ENCODE measurements around the gene HEPH. TPM values are rescaled to one million over a fixed set of nuclear protein-coding genes. Genes with fewer than 3 reads are reported as not detected.
"Not testable (repeated sequence)": the region's sequence is repeated elsewhere in the genome, so short reads cannot be mapped to it uniquely, and the experiment has no call there.

HEPH gene
- total and polyA plus RNA-seq, 2 of the 8 experiments (the other 6 are each of a cell fraction or from before 2014, with no cell fraction given), result 20.2 to 41.4 TPM

DNA sequence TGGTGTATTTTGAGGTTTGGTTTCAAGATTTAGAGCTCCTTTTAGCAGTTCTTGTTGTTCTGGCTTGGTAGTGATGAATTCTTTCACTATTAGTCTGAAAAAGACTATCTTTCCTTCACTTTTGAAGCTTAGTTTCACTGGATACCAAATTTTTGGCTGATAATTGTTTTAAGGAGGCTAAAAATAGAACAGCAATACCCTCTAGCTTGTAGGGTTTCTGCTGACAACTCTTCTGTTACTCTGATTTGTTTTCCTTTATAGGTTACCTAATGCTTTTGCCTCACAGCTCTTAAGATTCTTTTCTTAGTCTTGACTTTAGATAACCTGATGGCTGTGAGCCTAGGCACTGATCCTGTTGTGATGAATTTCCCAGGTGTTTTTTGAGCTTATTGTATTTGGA is 33.6 kb upstream of the HEPH start:
- no peak overlapping the region for H2BK15ac ChIP-seq (ENCODE audit: low read length)
- no peak overlapping the region for H3K56ac ChIP-seq (replicated peaks; ENCODE audit: insufficient read length, low read depth, low read length)
- H3K79me1 ChIP-seq (ENCODE audit: low read depth, low read length), result no peaks in the 10 kb centered on the region
- H3K36me3 ChIP-seq (ENCODE audit: control insufficient read depth in 2 of 4, insufficient read depth in 4 of 4, low read length in 3 of 4), result no peaks in the 10 kb centered on the region
- no peak overlapping the region for H3K4me2 ChIP-seq (ENCODE audit: insufficient read depth in 1 of 2, low read depth in 2 of 2, low read length in 2 of 2)
- H2AK5ac ChIP-seq (ENCODE audit: low read depth, low read length), result no peak overlapping the region
- H2BK20ac ChIP-seq (ENCODE audit: low read length), result no peak overlapping the region
- no peak overlapping the region for H4K91ac ChIP-seq (replicated peaks; ENCODE audit: insufficient read length, low read length)
- no peak overlapping the region for H3K4me3 ChIP-seq (ENCODE audit: extremely low read depth in 1 of 4, insufficient read depth in 2 of 4, low read depth in 3 of 4, low read length in 4 of 4)
- no peak overlapping the region for H3K18ac ChIP-seq (ENCODE audit: extremely low read depth, low read length)
- FAIRE-seq (no peak), DNase-seq (ENCODE audit: low read depth in 1 of 2, low spot score in 2 of 2) (no peak)
- no peaks in the 10 kb centered on the region for H3K79me2 ChIP-seq (ENCODE audit: control insufficient read depth in 1 of 2, insufficient read depth in 2 of 2, low read length in 2 of 2)
- no peaks in the 10 kb centered on the region for H4K20me1 ChIP-seq (replicated peaks in 1 of 2; ENCODE audit: control insufficient read depth in 1 of 2, insufficient read depth in 2 of 2, low read length in 2 of 2)
- POLR2A ChIA-PET (ENCODE audit: partially characterized antibody), result no interaction called here
- no peak overlapping the region for H3K9ac ChIP-seq (replicated peaks in 1 of 4; ENCODE audit: extremely low read depth in 1 of 4, low read depth in 3 of 4, low read length in 3 of 4)
- no peaks in the 10 kb centered on the region for H3K23me2 ChIP-seq (ENCODE audit: low read depth, low read length)
- no peak for TF ChIP-seq BRCA1 (IDR thresholded peaks at IDR 0.05; ENCODE audit: low read depth, low read length)
- no peak for TF ChIP-seq TBP (IDR thresholded peaks at IDR 0.05; ENCODE audit: low read depth, low read length)
- no peak for TF ChIP-seq SUZ12 (IDR thresholded peaks at IDR 0.05; ENCODE audit: low read length)
- peaks cover 2 to 4% of the 10 kb centered on the region in 2 experiments; a peak in 1 of 4 replicates for H3K9me3 ChIP-seq (ENCODE audit: insufficient read depth in 2 of 2, low read depth in 1 of 2, low read length in 1 of 2)
- no peak overlapping the region for H3K27ac ChIP-seq (ENCODE audit: low read depth, low read length)
- H4K5ac ChIP-seq (ENCODE audit: insufficient read length, low read depth, low read length), result no peak overlapping the region
- H2BK5ac ChIP-seq (ENCODE audit: low read depth, low read length), result no peak overlapping the region
- H3K4me1 ChIP-seq (replicated peaks in 1 of 4; ENCODE audit: control insufficient read depth in 3 of 4, insufficient read depth in 4 of 4, low read length in 3 of 4), result no peaks in the 10 kb centered on the region
- no peak overlapping the region for H3K23ac ChIP-seq (ENCODE audit: insufficient read length)
- H3K14ac ChIP-seq (ENCODE audit: insufficient read length), result no peak overlapping the region
- H4K8ac ChIP-seq (ENCODE audit: extremely low read depth, insufficient read depth, low read length), result no peak overlapping the region
- H2BK12ac ChIP-seq (ENCODE audit: low read depth, low read length), result no peak overlapping the region
- no peak overlapping the region for H2AFZ ChIP-seq (ENCODE audit: low read length)
- no peak overlapping the region for H3K4ac ChIP-seq (replicated peaks; ENCODE audit: insufficient read length, low read depth, low read length)
- H3K27me3 ChIP-seq (replicated peaks in 1 of 4; ENCODE audit: control insufficient read depth in 3 of 4, extremely low read depth in 1 of 4, insufficient read depth in 3 of 4, low read length in 3 of 4), result no peaks in the 10 kb centered on the region
- CTCF ChIA-PET (ENCODE audit: partially characterized antibody), result no interaction called here
- H2BK120ac ChIP-seq (replicated peaks; ENCODE audit: low read depth, low read length), result no peak overlapping the region

- H3K79me1 ChIP-seq (ENCODE audit: low read depth, low read length); H2AFZ ChIP-seq (ENCODE audit: low read length); H3K23ac ChIP-seq (ENCODE audit: insufficient read length); H3K9me3 ChIP-seq (ENCODE audit: insufficient read depth in 2 of 2, low read depth in 1 of 2, low read length in 1 of 2); H4K91ac ChIP-seq (replicated peaks; ENCODE audit: insufficient read length, low read length); H2BK15ac ChIP-seq (ENCODE audit: low read length); H3K27ac ChIP-seq (ENCODE audit: low read depth, low read length); DNase-seq (ENCODE audit: low read depth in 1 of 2, low spot score in 2 of 2); H4K5ac ChIP-seq (ENCODE audit: insufficient read length, low read depth, low read length); H2BK12ac ChIP-seq (ENCODE audit: low read depth, low read length); CTCF ChIA-PET (ENCODE audit: partially characterized antibody); H3K9ac ChIP-seq (replicated peaks in 1 of 4; ENCODE audit: extremely low read depth in 1 of 4, low read depth in 3 of 4, low read length in 3 of 4); H2AK5ac ChIP-seq (ENCODE audit: low read depth, low read length); H4K20me1 ChIP-seq (replicated peaks in 1 of 2; ENCODE audit: control insufficient read depth in 1 of 2, insufficient read depth in 2 of 2, low read length in 2 of 2); H3K18ac ChIP-seq (ENCODE audit: extremely low read depth, low read length); H3K36me3 ChIP-seq (ENCODE audit: control insufficient read depth in 2 of 4, insufficient read depth in 4 of 4, low read length in 3 of 4); H3K79me2 ChIP-seq (ENCODE audit: control insufficient read depth in 1 of 2, insufficient read depth in 2 of 2, low read length in 2 of 2); H3K56ac ChIP-seq (replicated peaks; ENCODE audit: insufficient read length, low read depth, low read length); H3K4me3 ChIP-seq (ENCODE audit: extremely low read depth in 1 of 4, insufficient read depth in 2 of 4, low read depth in 3 of 4, low read length in 4 of 4); H3K14ac ChIP-seq (ENCODE audit: insufficient read length); H3K4me2 ChIP-seq (ENCODE audit: insufficient read depth in 1 of 2, low read depth in 2 of 2, low read length in 2 of 2); H3K4ac ChIP-seq (replicated peaks; ENCODE audit: insufficient read length, low read depth, low read length); FAIRE-seq; H2BK5ac ChIP-seq (ENCODE audit: low read depth, low read length); H4K8ac ChIP-seq (ENCODE audit: extremely low read depth, insufficient read depth, low read length); POLR2A ChIA-PET (ENCODE audit: partially characterized antibody); H2BK120ac ChIP-seq (replicated peaks; ENCODE audit: low read depth, low read length); H3K27me3 ChIP-seq (replicated peaks in 1 of 4; ENCODE audit: control insufficient read depth in 3 of 4, extremely low read depth in 1 of 4, insufficient read depth in 3 of 4, low read length in 3 of 4); H2BK20ac ChIP-seq (ENCODE audit: low read length); H3K4me1 ChIP-seq (replicated peaks in 1 of 4; ENCODE audit: control insufficient read depth in 3 of 4, insufficient read depth in 4 of 4, low read length in 3 of 4); H3K23me2 ChIP-seq (ENCODE audit: low read depth, low read length): not testable (repeated sequence)
- WGBS, 2 experiments (ENCODE audit: extremely low coverage in 1 of 2, insufficient coverage in 1 of 2, insufficient read length in 1 of 2, insufficient replicate concordance in 2 of 2, low coverage in 1 of 2, low lambda C conversion rate in 2 of 2, missing lambda C conversion rate in 1 of 2), result 85% methylated on average over 2 of the region's 4 CpGs; no CpG with 5 or more reads in 1 of the 2 experiments
These were observed 28.8 kb upstream of the HEPH start for GRCh38 chrX:66135284-66135683.
